Fibroblast of mammary gland (primary cell): Measurements from ENCODE around the gene MYH7B.

Experiments used
- DNase-seq: peaks from one replicate; pipeline ENCODE4 v3.0.0-alpha.2; 2010; ENCODE audit warnings: low read depth
- H3K4me3 ChIP-seq: 2 replicates; pipeline ENCODE4 v1.5.1; 2011; ENCODE audit warnings: low read depth, mild to moderate bottlenecking, low read length, moderate library complexity; ENCODE audit not compliant: control insufficient read depth
- CTCF ChIP-seq: conservative IDR thresholded peaks from 2 replicates; pipeline ENCODE4 v1.5.1; 2011; ENCODE audit warnings: low read depth, low read length, inconsistent platforms; ENCODE audit not compliant: control insufficient read depth, insufficient read depth

The MYH7B gene

GRCh38 chr20:34990231-34990630, 34.6 kb downstream of the MYH7B start:
- H3K4me3 ChIP-seq, result no peak overlapping the region
- no peak for TF ChIP-seq CTCF
- DNase-seq, result no peak

- no peak for DNase-seq
These were observed 35.1 kb downstream of the MYH7B start for GRCh38 chr20:34990661-34991214.

GRCh38 chr20:34992751-34993417, 37.2 kb downstream of the MYH7B start:
- no peak for DNase-seq
- no peak overlapping the region for H3K4me3 ChIP-seq
- no peak for TF ChIP-seq CTCF

More at GRCh38 chr20:34990661-34991214, 35.1 kb downstream of the MYH7B start:
- no peak for TF ChIP-seq CTCF
- H3K4me3 ChIP-seq, result no peak overlapping the region

- TF ChIP-seq CTCF, result no peak
- no peak for DNase-seq
- H3K4me3 ChIP-seq, result no peak overlapping the region
These were observed 38.4 kb downstream of the MYH7B start for GRCh38 chr20:34993941-34994508.

GRCh38 chr20:34994509-34995131, 39.0 kb downstream of the MYH7B start:
- no peak for DNase-seq
- no peak overlapping the region for H3K4me3 ChIP-seq
- no peak for TF ChIP-seq CTCF

GRCh38 chr20:34995192-34995591, 39.5 kb downstream of the MYH7B start:
- DNase-seq, result no peak
- no peak overlapping the region for H3K4me3 ChIP-seq
- TF ChIP-seq CTCF, result no peak
